HepG2 (cell line): Measurements from ENCODE around the gene HK3. TPM values are rescaled to one million over a fixed set of nuclear protein-coding genes. Genes with fewer than 3 reads are reported as not detected.

Source experiments
- ATAC-seq: fragments of 200-7000 bp; cut with Tn5 transposase; 3 replicates; pipeline ENCODE4 v1.9.1; 2020; ENCODE audit warnings: mild to moderate bottlenecking, moderate library complexity
- BruUV-seq: library from RNA; stranded (reverse); fragments of 400-500 nt; replicated peaks from 2 replicates; lab custom pipeline; 2021; lab: Mats Ljungman, UMichigan
- CTCF ChIA-PET: fragments of 300-600 bp; formaldehyde crosslinking; extraction: SDS; loops from one replicate; lab custom pipeline; 2021; ENCODE audit warnings: low total read pairs, inconsistent platforms, low intra/inter-chr PET ratio; lab: Yijun Ruan, JAX
- POLR2A ChIA-PET: fragments of 350-600 bp; sonication (Branson Sonifier 250); formaldehyde crosslinking; loops from one replicate; lab custom pipeline; 2020; ENCODE audit warnings: antibody characterized with exemption, inconsistent platforms; lab: Yijun Ruan, JAX
- DNase-seq: peaks from one replicate; pipeline ENCODE4 v3.0.0-alpha.2; 2015; ENCODE audit warnings: low spot score
- FAIRE-seq: peaks from 3 replicates; lab custom pipeline; 2011; peaks lifted over from hg19 to GRCh38; lab: Jason Lieb, UNC
- H2AFZ ChIP-seq: one replicate; pipeline ENCODE4 v1.6.1; 2011; ENCODE audit warnings: low read length, inconsistent platforms
- H3K27ac ChIP-seq: fragments of 300-600 bp; 3 replicates; pipeline ENCODE4 v1.8.0; 2011; ENCODE audit warnings: mixed run types, mild to moderate bottlenecking, mixed read lengths, low read length, inconsistent platforms; ENCODE audit not compliant: insufficient read depth; ENCODE audit errors: extremely low read length
- H3K27me3 ChIP-seq, 2 experiments: fragments of 200-600 bp in 1 of 2; 2 replicates in 1 of 2; 3 replicates in 1 of 2; pipeline versions ENCODE4 v1.6.0 to v1.8.0; 2011; ENCODE audit warnings: low read length in 2 of 2, mild to moderate bottlenecking in 2 of 2, moderate library complexity in 2 of 2, inconsistent platforms in 1 of 2; ENCODE audit not compliant: insufficient read depth in 2 of 2, control insufficient read depth in 1 of 2
- H3K36me3 ChIP-seq, 2 experiments: fragments of 200-600 bp in 1 of 2; replicated peaks in 1 of 2; 2 replicates in 1 of 2; 3 replicates in 1 of 2; pipeline versions ENCODE4 v1.5.1 to v1.8.0; 2011; ENCODE audit warnings: low read length in 2 of 2, inconsistent platforms in 1 of 2; ENCODE audit not compliant: insufficient read depth in 2 of 2, control insufficient read depth in 1 of 2
- H3K4me1 ChIP-seq: 2 replicates; pipeline ENCODE4 v1.5.1; 2012; ENCODE audit warnings: low read length, inconsistent platforms; ENCODE audit not compliant: insufficient read depth
- H3K4me2 ChIP-seq: 2 replicates; pipeline ENCODE4 v1.6.0; 2011; ENCODE audit warnings: low read depth, low read length, inconsistent platforms
- H3K4me3 ChIP-seq, 3 experiments: fragments of 200-600 bp in 1 of 3; sonication (generic), shearing (Covaris generic) in 1 of 3; replicated peaks in 1 of 3; 2 replicates each; pipeline ENCODE4 v1.5.1; 2011 to 2016; ENCODE audit warnings: low read length in 3 of 3, inconsistent platforms in 2 of 3, low read depth in 2 of 3, mild to moderate bottlenecking in 2 of 3, control low read depth in 1 of 3, mixed read lengths in 1 of 3; ENCODE audit not compliant: insufficient read depth in 1 of 3
- H3K79me2 ChIP-seq: one replicate; pipeline ENCODE4 v1.6.1; 2011; ENCODE audit warnings: low read length, inconsistent platforms; ENCODE audit not compliant: insufficient read depth
- H3K9ac ChIP-seq: 2 replicates; pipeline ENCODE4 v1.6.0; 2011; ENCODE audit warnings: mild to moderate bottlenecking, low read depth, low read length, inconsistent platforms; ENCODE audit not compliant: insufficient read depth
- H3K9me3 ChIP-seq: 2 replicates; pipeline ENCODE4 v1.5.1; 2012; ENCODE audit warnings: mild to moderate bottlenecking, low read length
- H4K20me1 ChIP-seq: 2 replicates; pipeline ENCODE4 v1.6.0; 2011; ENCODE audit warnings: inconsistent platforms, mild to moderate bottlenecking, low read length, moderate library complexity; ENCODE audit not compliant: insufficient read depth
- ATF2 ChIP-seq: sonication (generic); formaldehyde crosslinking; IDR thresholded peaks from 2 replicates; pipeline ENCODE4 v1.4.0; 2020; ENCODE audit warnings: missing genetic modification reagents
- ATRX ChIP-seq: sonication (generic); formaldehyde crosslinking; IDR thresholded peaks from 2 replicates; pipeline ENCODE4 v1.4.0; 2020; ENCODE audit warnings: missing genetic modification reagents, borderline replicate concordance
- CREB3 ChIP-seq: sonication (generic); formaldehyde crosslinking; IDR thresholded peaks from 2 replicates; pipeline ENCODE4 v1.5.0; 2020; ENCODE audit warnings: missing genetic modification reagents
- CTCF ChIP-seq: sonication (generic); formaldehyde crosslinking; IDR thresholded peaks from 2 replicates; pipeline ENCODE4 v1.5.0; 2020; ENCODE audit warnings: mild to moderate bottlenecking, missing genetic modification reagents, moderate library complexity
- DBP ChIP-seq: sonication (generic); formaldehyde crosslinking; IDR thresholded peaks from 2 replicates; pipeline ENCODE4 v1.4.0; 2020; ENCODE audit warnings: missing genetic modification reagents; ENCODE audit errors: not compliant biosample characterization
- DPF2 ChIP-seq: sonication (generic); formaldehyde crosslinking; IDR thresholded peaks from 2 replicates; pipeline ENCODE4 v1.4.0; 2020; ENCODE audit warnings: mild to moderate bottlenecking, low read depth, missing genetic modification reagents, borderline replicate concordance
- GFI1 ChIP-seq: sonication (generic); formaldehyde crosslinking; IDR thresholded peaks from 2 replicates; pipeline ENCODE4 v1.5.0; 2020; ENCODE audit warnings: missing genetic modification reagents, mild to moderate bottlenecking, borderline replicate concordance
- GTF2F1 ChIP-seq: fragments of 150-350 bp; IDR thresholded peaks from 2 replicates; pipeline ENCODE4 v1.6.1; 2014; ENCODE audit warnings: low read length
- HIVEP1 ChIP-seq: sonication (generic); formaldehyde crosslinking; IDR thresholded peaks from 2 replicates; pipeline ENCODE4 v1.4.0; 2020; ENCODE audit warnings: mild to moderate bottlenecking, missing genetic modification reagents
- MAX ChIP-seq: IDR thresholded peaks from 2 replicates; pipeline ENCODE4 v1.6.1; 2012; ENCODE audit warnings: inconsistent platforms
- MTA3 ChIP-seq: sonication (generic); formaldehyde crosslinking; IDR thresholded peaks from 2 replicates; pipeline ENCODE4 v1.4.0; 2020; ENCODE audit warnings: missing genetic modification reagents
- NFATC3 ChIP-seq: sonication (generic); formaldehyde crosslinking; IDR thresholded peaks from 2 replicates; pipeline ENCODE4 v1.5.1; 2020; ENCODE audit warnings: mild to moderate bottlenecking, missing genetic modification reagents
- NFE2 ChIP-seq: sonication (generic); formaldehyde crosslinking; IDR thresholded peaks from 2 replicates; pipeline ENCODE4 v1.4.0; 2020; ENCODE audit warnings: missing genetic modification reagents
- ZEB1 ChIP-seq: IDR thresholded peaks from 2 replicates; pipeline ENCODE4 v1.6.1; 2012; ENCODE audit warnings: mild to moderate bottlenecking, low read depth, inconsistent platforms; ENCODE audit not compliant: insufficient replicate concordance
- ZNF10 ChIP-seq: sonication (generic); formaldehyde crosslinking; IDR thresholded peaks from 2 replicates; pipeline ENCODE4 v1.4.0; 2020; ENCODE audit warnings: mild to moderate bottlenecking, low read depth, missing genetic modification reagents, borderline replicate concordance
- ZNF44 ChIP-seq: sonication (generic); formaldehyde crosslinking; IDR thresholded peaks from 2 replicates; pipeline ENCODE4 v1.5.1; 2020; ENCODE audit warnings: mild to moderate bottlenecking, missing genetic modification reagents
- ZNF556 ChIP-seq: sonication (generic); formaldehyde crosslinking; IDR thresholded peaks from 2 replicates; pipeline ENCODE4 v1.4.0; 2020; ENCODE audit warnings: mild to moderate bottlenecking, missing genetic modification reagents, borderline replicate concordance
- ZNF614 ChIP-seq: IDR thresholded peaks from 2 replicates; pipeline ENCODE4 v1.6.1; 2018; ENCODE audit warnings: missing biosample characterization, missing genetic modification reagents, inconsistent platforms, borderline replicate concordance
- ZNF619 ChIP-seq: sonication (generic); formaldehyde crosslinking; IDR thresholded peaks from 2 replicates; pipeline ENCODE4 v1.4.0; 2020; ENCODE audit warnings: mild to moderate bottlenecking, missing genetic modification reagents
- ZNF784 ChIP-seq: sonication (generic); formaldehyde crosslinking; IDR thresholded peaks from 2 replicates; pipeline ENCODE4 v1.5.1; 2020; ENCODE audit warnings: missing genetic modification reagents, mild to moderate bottlenecking, borderline replicate concordance
- WGBS: methylation state at CpG from one replicate; pipeline ENCODE4 v1.1.6; 2017; ENCODE audit warnings: low lambda C conversion rate; 5-methylcytosine and 5-hydroxymethylcytosine counted together
- in situ Hi-C: cut with HindIII; loops from 2 replicates; pipeline ENCODE4 v1.10.0; 2017; ENCODE audit warnings: low pct_unique_long_range_greater_than_20kb; ENCODE audit not compliant: extremely low pct_ligation_motif_present
- intact Hi-C: fragments of 100-400 bp; cut with micrococcal nuclease; formaldehyde crosslinking; loops from one replicate; pipeline ENCODE4 v1.10.0; 2022; ENCODE audit not compliant: unreplicated experiment
- polyA plus RNA-seq, 8 experiments: library from polyadenylated mRNA; depleted of rRNA in 3 of 8; stranded (reverse) in 7 of 8; unstranded in 1 of 8; fragments of >200 nt; fragmentation: Illumina TruSeq in 4 of 8; extraction: Trizol in 4 of 8; gene quantifications; 2 replicates each; pipeline versions ENCODE4 v1.2.1 to v1.2.3, GENCODE V29; 2011 to 2016; ENCODE audit warnings: low read depth in 4 of 8, missing spikeins in 1 of 8, mixed read lengths in 1 of 8; ENCODE audit not compliant: insufficient read depth in 1 of 8
- total RNA-seq, 5 experiments: library from RNA; depleted of rRNA; stranded (reverse); fragments of >200 nt; fragmentation: Illumina TruSeq; extraction: Trizol; gene quantifications; 2 replicates each; pipeline ENCODE4 v1.2.3, GENCODE V29; 2016; ENCODE audit warnings: low read depth in 1 of 5

The HK3 gene
- total and polyA plus RNA-seq, 2 of the 13 experiments (the other 11 are each of a cell fraction or from before 2014, with no cell fraction given), result not detected

- ATAC-seq, result peak; percentile 96
- DNase-seq, result peak; percentile 78
- in situ Hi-C loops (no loop called here), intact Hi-C loops (no loop called here)
- BruUV-seq, result no TSS peak
- Histone ChIP-seq H3K36me3 (no peaks in the 10 kb centered on the region), H3K9ac (no peak overlapping the region), H3K4me3 (no peak overlapping the region), H2AFZ (no peak overlapping the region), H3K9me3 (no peaks in the 10 kb centered on the region), H3K27ac (no peak overlapping the region), H3K27me3 (peaks cover 1 to 19% of the 10 kb centered on the region in 2 experiments), H3K4me1 (no peaks in the 10 kb centered on the region), H3K79me2 (no peaks in the 10 kb centered on the region), H3K4me2 (no peak overlapping the region), H4K20me1 (peaks cover 9% of the 10 kb centered on the region; the same call in 1 of the 2 replicates)
- CTCF ChIA-PET, result no interaction called here
- FAIRE-seq, result peak; percentile 36
- WGBS, result 23% methylated on average over 10 of the region's 16 CpGs
- POLR2A ChIA-PET, result no interaction called here
- peak; percentile 88 for TF ChIP-seq MAX
- 0 out of 2 replicates have a peak, but pooled peaks have one; percentile 39 for TF ChIP-seq DPF2 (CRISPR knock-in tag)
- TF ChIP-seq ZNF556 (CRISPR knock-in tag), result peak; percentile 100
- TF ChIP-seq CREB3 (CRISPR knock-in tag), result peak; percentile 100
- peak; percentile 98 for TF ChIP-seq ATRX (CRISPR knock-in tag)
- peak; percentile 95 for TF ChIP-seq NFE2
- TF ChIP-seq ZNF784, result peak; percentile 100
- TF ChIP-seq ZNF44, result peak; percentile 100
- peak; percentile 96 for TF ChIP-seq GFI1 (CRISPR knock-in tag)
- TF ChIP-seq ZNF619 (CRISPR knock-in tag), result peak; percentile 99
- TF ChIP-seq MTA3 (CRISPR knock-in tag), result peak; percentile 98
- TF ChIP-seq ZNF614, result peak; percentile 100
- no peak for TF ChIP-seq GTF2F1
- TF ChIP-seq CTCF (CRISPR knock-in tag), result peak; percentile 27; the same call in 1 of the 2 replicates
- TF ChIP-seq ATF2 (CRISPR knock-in tag), result peak; percentile 100
- TF ChIP-seq DBP, result peak; percentile 100
- peak; percentile 100 for TF ChIP-seq NFATC3 (CRISPR knock-in tag)
- TF ChIP-seq ZNF10 (CRISPR knock-in tag), result peak; percentile 97; the same call in 1 of the 2 replicates
- TF ChIP-seq ZEB1, result no peak
- peak; percentile 99 for TF ChIP-seq HIVEP1 (CRISPR knock-in tag)
These were observed 61.4 kb downstream of the HK3 start for GRCh38 chr5:176837707-176838115.
